HepG2 (cell line): ENCODE measurements around the gene MCOLN1. TPM values are rescaled to one million over a fixed set of nuclear protein-coding genes. Genes with fewer than 3 reads are reported as not detected.
A peak's percentile ranks its signal among the peaks of the same experiment; 100 is the strongest.

ENCODE experiments used
- CEBPB ChIP-seq: IDR thresholded peaks from 2 replicates; pipeline ENCODE4 v1.6.1; 2011; ENCODE audit warnings: low read depth, low read length, improper control_type of control experiment, borderline replicate concordance
- ELK4 ChIP-seq: sonication (generic); formaldehyde crosslinking; IDR thresholded peaks from 2 replicates; pipeline ENCODE4 v1.9.0; 2021; ENCODE audit warnings: missing genetic modification reagents, borderline replicate concordance
- JUN ChIP-seq: sonication (generic); formaldehyde crosslinking; IDR thresholded peaks from 2 replicates; pipeline ENCODE4 v1.4.0; 2020; ENCODE audit warnings: mild to moderate bottlenecking, missing genetic modification reagents
- MTA3 ChIP-seq: sonication (generic); formaldehyde crosslinking; IDR thresholded peaks from 2 replicates; pipeline ENCODE4 v1.4.0; 2020; ENCODE audit warnings: missing genetic modification reagents
- NBN ChIP-seq: fragments of 450-650 bp; conservative IDR thresholded peaks from 2 replicates; pipeline ENCODE4 v1.6.1; 2017
- ONECUT2 ChIP-seq: sonication (generic); formaldehyde crosslinking; IDR thresholded peaks from 2 replicates; pipeline ENCODE4 v1.4.0; 2020; ENCODE audit warnings: missing genetic modification reagents
- PHF5A ChIP-seq: IDR thresholded peaks from one replicate; pipeline ENCODE4 v1.6.1; 2018; ENCODE audit warnings: low read depth, missing genetic modification reagents; ENCODE audit not compliant: unreplicated experiment
- RARG ChIP-seq: sonication (generic); formaldehyde crosslinking; IDR thresholded peaks from 2 replicates; pipeline ENCODE4 v1.4.0; 2020; ENCODE audit warnings: low read depth, mild to moderate bottlenecking, missing genetic modification reagents
- RFX3 ChIP-seq: IDR thresholded peaks from 2 replicates; pipeline ENCODE4 v1.6.1; 2016; ENCODE audit warnings: missing biosample characterization, missing genetic modification reagents
- SNAI1 ChIP-seq: sonication (generic); formaldehyde crosslinking; IDR thresholded peaks from 2 replicates; pipeline ENCODE4 v1.5.0; 2020; ENCODE audit warnings: mild to moderate bottlenecking, missing genetic modification reagents, borderline replicate concordance
- SP2 ChIP-seq: sonication (generic); formaldehyde crosslinking; IDR thresholded peaks from 2 replicates; pipeline ENCODE4 v1.5.1; 2020; ENCODE audit warnings: mild to moderate bottlenecking, missing genetic modification reagents
- SRF ChIP-seq: IDR thresholded peaks from 2 replicates; pipeline ENCODE4 v1.6.1; 2011; ENCODE audit warnings: mild to moderate bottlenecking, low read depth, low read length, moderate library complexity
- TIGD3 ChIP-seq: sonication (generic); formaldehyde crosslinking; IDR thresholded peaks from 2 replicates; pipeline ENCODE4 v1.5.1; 2020; ENCODE audit warnings: mild to moderate bottlenecking, missing genetic modification reagents, borderline replicate concordance
- ZFP36 ChIP-seq: fragments of 150-350 bp; IDR thresholded peaks from 2 replicates; pipeline ENCODE4 v1.6.1; 2018; ENCODE audit warnings: borderline replicate concordance, low read length, low read depth; ENCODE audit not compliant: partially characterized antibody
- ZFY ChIP-seq: sonication (generic); formaldehyde crosslinking; IDR thresholded peaks from 2 replicates; pipeline ENCODE4 v1.4.0; 2020; ENCODE audit warnings: missing genetic modification reagents
- ZGPAT ChIP-seq: IDR thresholded peaks from 2 replicates; pipeline ENCODE4 v1.6.1; 2016; ENCODE audit warnings: mild to moderate bottlenecking
- ZNF10 ChIP-seq: sonication (generic); formaldehyde crosslinking; IDR thresholded peaks from 2 replicates; pipeline ENCODE4 v1.4.0; 2020; ENCODE audit warnings: mild to moderate bottlenecking, low read depth, missing genetic modification reagents, borderline replicate concordance
- ZNF251 ChIP-seq: sonication (generic); formaldehyde crosslinking; IDR thresholded peaks from 2 replicates; pipeline ENCODE4 v1.9.0; 2021; ENCODE audit warnings: mild to moderate bottlenecking, missing genetic modification reagents
- ZNF354B ChIP-seq: sonication (generic); formaldehyde crosslinking; IDR thresholded peaks from 2 replicates; pipeline ENCODE4 v1.8.0; 2022; ENCODE audit warnings: mild to moderate bottlenecking, missing genetic modification reagents
- ZNF644 ChIP-seq: IDR thresholded peaks from 2 replicates; pipeline ENCODE4 v1.6.1; 2016; ENCODE audit warnings: low read depth
- ZNF780A ChIP-seq: sonication (generic); formaldehyde crosslinking; IDR thresholded peaks from 2 replicates; pipeline ENCODE4 v1.8.0; 2022; ENCODE audit warnings: mild to moderate bottlenecking, missing genetic modification reagents, moderate library complexity
- ZNF781 ChIP-seq: sonication (generic); formaldehyde crosslinking; IDR thresholded peaks from 2 replicates; pipeline ENCODE4 v1.5.1; 2020; ENCODE audit warnings: borderline replicate concordance, mild to moderate bottlenecking, missing genetic modification reagents; ENCODE audit errors: not compliant biosample characterization
- ZNF83 ChIP-seq: sonication (generic); formaldehyde crosslinking; IDR thresholded peaks from 2 replicates; pipeline ENCODE4 v1.4.0; 2020; ENCODE audit warnings: missing genetic modification reagents, mild to moderate bottlenecking, borderline replicate concordance
- polyA plus RNA-seq, 8 experiments: library from polyadenylated mRNA; depleted of rRNA in 3 of 8; stranded (reverse) in 7 of 8; unstranded in 1 of 8; fragments of >200 nt; fragmentation: Illumina TruSeq in 4 of 8; extraction: Trizol in 4 of 8; gene quantifications; 2 replicates each; pipeline versions ENCODE4 v1.2.1 to v1.2.3, GENCODE V29; 2011 to 2016; ENCODE audit warnings: low read depth in 4 of 8, missing spikeins in 1 of 8, mixed read lengths in 1 of 8; ENCODE audit not compliant: insufficient read depth in 1 of 8
- total RNA-seq, 5 experiments: library from RNA; depleted of rRNA; stranded (reverse); fragments of >200 nt; fragmentation: Illumina TruSeq; extraction: Trizol; gene quantifications; 2 replicates each; pipeline ENCODE4 v1.2.3, GENCODE V29; 2016; ENCODE audit warnings: low read depth in 1 of 5
- TF ChIP-seq, protein P1 (sequence below): sonication (generic); formaldehyde crosslinking; IDR thresholded peaks from 2 replicates; pipeline ENCODE4 v1.4.0; 2020; ENCODE audit warnings: missing genetic modification reagents, borderline replicate concordance

MCOLN1 gene
- total and polyA plus RNA-seq, 2 of the 13 experiments (the other 11 are each of a cell fraction or from before 2014, with no cell fraction given), result 3.4 to 15.7 TPM

- TF ChIP-seq TIGD3 (CRISPR knock-in tag) (no peak), ZFP36 (no peak), RARG (CRISPR knock-in tag) (no peak), RFX3 (CRISPR knock-in tag) (no peak), ZGPAT (no peak), MTA3 (CRISPR knock-in tag) (no peak), ZNF644 (CRISPR knock-in tag) (peak; percentile 38; the same call in 1 of the 2 replicates), ZFY (CRISPR knock-in tag) (peak; percentile 23; the same call in 1 of the 2 replicates), ZNF781 (CRISPR knock-in tag) (no peak), SRF (no peak), SNAI1 (CRISPR knock-in tag) (no peak), ZNF780A (CRISPR knock-in tag) (no peak), CEBPB (no peak), ELK4 (CRISPR knock-in tag) (no peak), ONECUT2 (no peak), PHF5A (CRISPR knock-in tag) (no peak), ZNF10 (CRISPR knock-in tag) (no peak), JUN (CRISPR knock-in tag) (no peak), ZNF354B (CRISPR knock-in tag) (no peak), SP2 (CRISPR knock-in tag) (no peak), NBN (no peak), ZNF251 (CRISPR knock-in tag) (no peak), ZNF83 (CRISPR knock-in tag) (0 out of 2 replicates have a peak, but pooled peaks have one; percentile 51)
- TF ChIP-seq, protein P1, sequence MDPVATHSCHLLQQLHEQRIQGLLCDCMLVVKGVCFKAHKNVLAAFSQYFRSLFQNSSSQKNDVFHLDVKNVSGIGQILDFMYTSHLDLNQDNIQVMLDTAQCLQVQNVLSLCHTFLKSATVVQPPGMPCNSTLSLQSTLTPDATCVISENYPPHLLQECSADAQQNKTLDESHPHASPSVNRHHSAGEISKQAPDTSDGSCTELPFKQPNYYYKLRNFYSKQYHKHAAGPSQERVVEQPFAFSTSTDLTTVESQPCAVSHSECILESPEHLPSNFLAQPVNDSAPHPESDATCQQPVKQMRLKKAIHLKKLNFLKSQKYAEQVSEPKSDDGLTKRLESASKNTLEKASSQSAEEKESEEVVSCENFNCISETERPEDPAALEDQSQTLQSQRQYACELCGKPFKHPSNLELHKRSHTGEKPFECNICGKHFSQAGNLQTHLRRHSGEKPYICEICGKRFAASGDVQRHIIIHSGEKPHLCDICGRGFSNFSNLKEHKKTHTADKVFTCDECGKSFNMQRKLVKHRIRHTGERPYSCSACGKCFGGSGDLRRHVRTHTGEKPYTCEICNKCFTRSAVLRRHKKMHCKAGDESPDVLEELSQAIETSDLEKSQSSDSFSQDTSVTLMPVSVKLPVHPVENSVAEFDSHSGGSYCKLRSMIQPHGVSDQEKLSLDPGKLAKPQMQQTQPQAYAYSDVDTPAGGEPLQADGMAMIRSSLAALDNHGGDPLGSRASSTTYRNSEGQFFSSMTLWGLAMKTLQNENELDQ (CRISPR knock-in tag), result peak; percentile 82; the same call in 1 of the 2 replicates
Observed at GRCh38 chr19:7509625-7510024, 12.8 kb upstream of the MCOLN1 start (continued).
